ENCODE measurements around the gene TRMT61A.

GRCh38 chr14:103501921-103502669 lies 26.9 kb upstream of the TRMT61A start:
- TF ChIP-seq POLR2AphosphoS5 (IDR thresholded peaks at IDR 0.05; ENCODE audit: low read depth, low read length) (no peak), POLR2A (IDR thresholded peaks at IDR 0.05; ENCODE audit: low read depth, low read length) (no peak)

All from GM12892 (cell line).